ENCODE measurements around the gene FAF1. TPM values are rescaled to one million over a fixed set of nuclear protein-coding genes. Genes with fewer than 3 reads are reported as not detected.

The FAF1 gene
- total and polyA plus RNA-seq, 2 donors (not counting 3 experiments of a cell fraction or from before 2014, with no cell fraction given) = 9.0 to 57.6 TPM

DNA sequence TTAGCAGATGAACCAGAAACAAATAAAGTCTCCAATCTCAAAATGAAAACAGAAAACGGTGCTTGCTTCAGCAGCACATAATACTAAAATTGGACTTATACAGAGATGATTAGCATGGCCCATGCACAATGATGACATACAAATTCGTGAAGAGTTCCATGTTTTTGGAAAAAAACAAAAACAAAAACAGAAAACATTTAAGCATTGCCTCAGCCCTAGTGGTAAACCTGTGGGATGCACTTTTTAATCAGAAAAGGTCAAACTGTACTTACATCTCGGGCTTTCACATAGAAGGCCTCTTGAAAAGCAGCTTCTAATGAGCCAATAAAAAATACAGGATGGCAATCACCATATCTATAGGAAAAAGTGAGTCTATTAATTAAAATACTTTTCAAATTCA is 377.7 kb downstream of the FAF1 start:
- no peak overlapping the region for H3K27ac ChIP-seq (ENCODE audit: insufficient read depth, low read depth, low read length)
- H3K9me1 ChIP-seq (replicated peaks; ENCODE audit: control insufficient read depth, extremely low read depth, insufficient read depth, low read length) = no peaks in the 10 kb centered on the region
- H3K27me3 ChIP-seq (ENCODE audit: control insufficient read depth in 2 of 2, insufficient read depth in 2 of 2, low read length in 2 of 2) = no peaks in the 10 kb centered on the region
- TF ChIP-seq MYC (IDR thresholded peaks at IDR 0.05; ENCODE audit: low read depth, low read length) (no peak), EZH2 (IDR thresholded peaks at IDR 0.05; ENCODE audit: borderline replicate concordance, low read depth, low read length, severe bottlenecking) (no peak), POLR2AphosphoS5 (IDR thresholded peaks at IDR 0.05; ENCODE audit: insufficient read depth, low read depth, low read length) (no peak), JUN (IDR thresholded peaks at IDR 0.05; ENCODE audit: borderline replicate concordance, insufficient read depth, insufficient read length, low read depth) (no peak), POLR2A (IDR thresholded peaks at IDR 0.05; ENCODE audit: low read depth, low read length) (no peak), GATA2 (IDR thresholded peaks at IDR 0.05; ENCODE audit: insufficient read depth, insufficient read length, low read depth, low read length) (no peak), FOS (IDR thresholded peaks at IDR 0.05; ENCODE audit: borderline replicate concordance, insufficient read depth, low read length) (no peak)
- TF ChIP-seq, protein P1, sequence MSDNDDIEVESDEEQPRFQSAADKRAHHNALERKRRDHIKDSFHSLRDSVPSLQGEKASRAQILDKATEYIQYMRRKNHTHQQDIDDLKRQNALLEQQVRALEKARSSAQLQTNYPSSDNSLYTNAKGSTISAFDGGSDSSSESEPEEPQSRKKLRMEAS (IDR thresholded peaks at IDR 0.05; ENCODE audit: insufficient read depth, insufficient read length) = no peak
- TF ChIP-seq, protein P2, sequence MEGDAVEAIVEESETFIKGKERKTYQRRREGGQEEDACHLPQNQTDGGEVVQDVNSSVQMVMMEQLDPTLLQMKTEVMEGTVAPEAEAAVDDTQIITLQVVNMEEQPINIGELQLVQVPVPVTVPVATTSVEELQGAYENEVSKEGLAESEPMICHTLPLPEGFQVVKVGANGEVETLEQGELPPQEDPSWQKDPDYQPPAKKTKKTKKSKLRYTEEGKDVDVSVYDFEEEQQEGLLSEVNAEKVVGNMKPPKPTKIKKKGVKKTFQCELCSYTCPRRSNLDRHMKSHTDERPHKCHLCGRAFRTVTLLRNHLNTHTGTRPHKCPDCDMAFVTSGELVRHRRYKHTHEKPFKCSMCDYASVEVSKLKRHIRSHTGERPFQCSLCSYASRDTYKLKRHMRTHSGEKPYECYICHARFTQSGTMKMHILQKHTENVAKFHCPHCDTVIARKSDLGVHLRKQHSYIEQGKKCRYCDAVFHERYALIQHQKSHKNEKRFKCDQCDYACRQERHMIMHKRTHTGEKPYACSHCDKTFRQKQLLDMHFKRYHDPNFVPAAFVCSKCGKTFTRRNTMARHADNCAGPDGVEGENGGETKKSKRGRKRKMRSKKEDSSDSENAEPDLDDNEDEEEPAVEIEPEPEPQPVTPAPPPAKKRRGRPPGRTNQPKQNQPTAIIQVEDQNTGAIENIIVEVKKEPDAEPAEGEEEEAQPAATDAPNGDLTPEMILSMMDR (IDR thresholded peaks at IDR 0.05; ENCODE audit: extremely low read depth in 1 of 2, insufficient read depth in 1 of 2, low read depth in 1 of 2, low read length in 2 of 2) = no peak
- CTCF ChIA-PET = interaction anchor here (1.2 to 1.5 kb wide), 2 partner anchors 9 to 14 kb away, joined by 3 to 6 read pairs; no protein-coding TSS in a partner anchor
- DNase-seq (ENCODE audit: low read depth, low spot score) (no peak), FAIRE-seq (no peak)
- H3K4me3 ChIP-seq (replicated peaks in 1 of 3; ENCODE audit: insufficient read depth in 1 of 3, low read depth in 1 of 3, low read length in 3 of 3) = no peak overlapping the region
- H3K4me1 ChIP-seq (ENCODE audit: control insufficient read depth, extremely low read depth, insufficient read depth, low read length) = no peaks in the 10 kb centered on the region
- no peaks in the 10 kb centered on the region for H3K36me3 ChIP-seq (ENCODE audit: control insufficient read depth in 2 of 2, extremely low read depth in 1 of 2, insufficient read depth in 2 of 2, low read length in 2 of 2)
- intact Hi-C loops (cut with micrococcal nuclease) (no loop called here), dilution Hi-C loops (cut with MboI; ENCODE audit: extremely low pct_ligation_motif_present, low sequenced_read_pairs) (no loop called here)
- no peaks in the 10 kb centered on the region for H3K9me3 ChIP-seq (replicated peaks; ENCODE audit: control insufficient read depth, insufficient read depth, low read length)
- no TSS peak for BruUV-seq (replicated peaks)
- no peaks in the 10 kb centered on the region for H4K20me1 ChIP-seq (replicated peaks; ENCODE audit: control insufficient read depth, extremely low read depth, insufficient read depth, low read length)
- no peak overlapping the region for H3K9ac ChIP-seq (replicated peaks; ENCODE audit: extremely low read depth, insufficient read depth, low read length)
- POLR2A ChIA-PET = no interaction called here
- no peak overlapping the region for H2AFZ ChIP-seq (ENCODE audit: low read depth, low read length)
- no peak overlapping the region for H3K4me2 ChIP-seq (ENCODE audit: insufficient read depth, low read length)
- H3K79me2 ChIP-seq (ENCODE audit: control insufficient read depth, insufficient read depth, low read length) = no peaks in the 10 kb centered on the region
